Brain microvascular endothelial cell (primary cell): ENCODE data around the gene OR1N1.

ENCODE experiments used
- DNase-seq: peaks from one replicate; pipeline ENCODE4 v3.0.0-alpha.2; 2020
- H3K27ac ChIP-seq: fragments of 250-450 bp; sonication (Bioruptor Pico); 2 replicates; pipeline ENCODE4 v1.5.1; 2020; ENCODE audit warnings: mild to moderate bottlenecking, moderate library complexity
- H3K27me3 ChIP-seq: fragments of 250-450 bp; sonication (Bioruptor Pico); replicated peaks from 2 replicates; pipeline ENCODE4 v1.5.1; 2020; ENCODE audit warnings: mild to moderate bottlenecking
- H3K36me3 ChIP-seq: fragments of 250-450 bp; sonication (Bioruptor Pico); replicated peaks from 2 replicates; pipeline ENCODE4 v1.5.1; 2020; ENCODE audit warnings: mild to moderate bottlenecking
- H3K4me3 ChIP-seq: 2 replicates; pipeline ENCODE4 v1.5.1; 2011; ENCODE audit warnings: low read depth, mild to moderate bottlenecking, control low read depth, low read length, moderate library complexity
- in situ Hi-C: cut with HindIII; loops from 2 replicates; pipeline ENCODE4 v1.10.0; 2017; ENCODE audit warnings: low sequenced_read_pairs, low pct_ligation_motif_present
- TF ChIP-seq, protein P1 (sequence below): IDR thresholded peaks from 2 replicates; pipeline ENCODE4 v1.5.1; 2011; ENCODE audit warnings: low read depth, mild to moderate bottlenecking, moderate library complexity, low read length, control low read depth, inconsistent platforms; ENCODE audit errors: missing control alignments

The OR1N1 gene, protein sequence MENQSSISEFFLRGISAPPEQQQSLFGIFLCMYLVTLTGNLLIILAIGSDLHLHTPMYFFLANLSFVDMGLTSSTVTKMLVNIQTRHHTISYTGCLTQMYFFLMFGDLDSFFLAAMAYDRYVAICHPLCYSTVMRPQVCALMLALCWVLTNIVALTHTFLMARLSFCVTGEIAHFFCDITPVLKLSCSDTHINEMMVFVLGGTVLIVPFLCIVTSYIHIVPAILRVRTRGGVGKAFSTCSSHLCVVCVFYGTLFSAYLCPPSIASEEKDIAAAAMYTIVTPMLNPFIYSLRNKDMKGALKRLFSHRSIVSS

DNA sequence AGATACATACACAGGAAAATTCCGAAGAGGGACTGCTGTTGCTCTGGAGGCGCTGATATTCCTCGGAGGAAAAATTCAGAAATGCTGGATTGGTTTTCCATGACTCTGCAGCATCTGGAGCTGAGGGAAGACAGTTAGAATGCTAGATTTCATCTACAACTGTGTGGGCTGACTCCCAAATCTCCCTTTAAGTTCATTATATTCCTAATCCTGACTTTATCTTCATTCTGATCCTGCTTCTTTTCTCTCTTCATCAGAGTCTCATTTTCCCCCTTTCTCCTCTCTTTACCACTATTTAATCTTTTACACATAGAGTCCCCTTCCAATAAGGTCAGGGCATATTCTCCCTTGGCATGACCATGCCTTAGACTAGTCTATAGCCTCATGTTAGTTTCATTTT, at the start of gene OR1N1:
TSS of gene OR1N1 (minus strand) at position 101 of the 400 bp plus-strand sequence. CDS start at position 101, 0 bp downstream.
- Histone ChIP-seq H3K4me3 (no peak within 1 kb of the TSS), H3K27me3 (no peaks in the 10 kb centered on the region), H3K36me3 (no peaks in the 10 kb centered on the region), H3K27ac (no peak within 1 kb of the TSS)
- TF ChIP-seq, protein P1, sequence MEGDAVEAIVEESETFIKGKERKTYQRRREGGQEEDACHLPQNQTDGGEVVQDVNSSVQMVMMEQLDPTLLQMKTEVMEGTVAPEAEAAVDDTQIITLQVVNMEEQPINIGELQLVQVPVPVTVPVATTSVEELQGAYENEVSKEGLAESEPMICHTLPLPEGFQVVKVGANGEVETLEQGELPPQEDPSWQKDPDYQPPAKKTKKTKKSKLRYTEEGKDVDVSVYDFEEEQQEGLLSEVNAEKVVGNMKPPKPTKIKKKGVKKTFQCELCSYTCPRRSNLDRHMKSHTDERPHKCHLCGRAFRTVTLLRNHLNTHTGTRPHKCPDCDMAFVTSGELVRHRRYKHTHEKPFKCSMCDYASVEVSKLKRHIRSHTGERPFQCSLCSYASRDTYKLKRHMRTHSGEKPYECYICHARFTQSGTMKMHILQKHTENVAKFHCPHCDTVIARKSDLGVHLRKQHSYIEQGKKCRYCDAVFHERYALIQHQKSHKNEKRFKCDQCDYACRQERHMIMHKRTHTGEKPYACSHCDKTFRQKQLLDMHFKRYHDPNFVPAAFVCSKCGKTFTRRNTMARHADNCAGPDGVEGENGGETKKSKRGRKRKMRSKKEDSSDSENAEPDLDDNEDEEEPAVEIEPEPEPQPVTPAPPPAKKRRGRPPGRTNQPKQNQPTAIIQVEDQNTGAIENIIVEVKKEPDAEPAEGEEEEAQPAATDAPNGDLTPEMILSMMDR, result no peak
- DNase-seq, result no peak
- in situ Hi-C loops, result no loop called here

DNA sequence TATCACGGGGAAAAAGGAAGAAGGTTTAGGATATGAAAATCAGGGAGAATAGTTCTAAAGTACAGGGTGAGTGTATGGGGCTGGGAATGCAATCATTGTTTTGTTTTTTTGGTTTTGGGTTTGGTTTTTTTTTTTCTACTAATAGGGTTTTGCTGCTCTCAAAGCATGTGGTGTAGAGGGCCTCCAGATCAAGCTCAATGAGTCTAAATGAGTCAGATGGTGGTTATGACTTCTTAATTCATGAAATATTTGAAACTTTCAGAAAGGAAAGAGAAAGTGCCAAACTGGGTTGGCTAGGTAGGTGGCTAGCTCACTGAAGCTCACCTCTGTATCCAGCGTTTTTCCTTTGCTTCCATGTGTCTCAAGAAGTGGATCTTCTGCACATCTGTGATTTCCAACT, 45.4 kb upstream of the OR1N1 start:
- DNase-seq, result no peak
- Histone ChIP-seq H3K4me3 (no peak overlapping the region), H3K36me3 (no peaks in the 10 kb centered on the region), H3K27me3 (no peaks in the 10 kb centered on the region), H3K27ac (no peak overlapping the region)
- TF ChIP-seq, protein P1, result no peak
- in situ Hi-C loops, result no loop called here

DNA sequence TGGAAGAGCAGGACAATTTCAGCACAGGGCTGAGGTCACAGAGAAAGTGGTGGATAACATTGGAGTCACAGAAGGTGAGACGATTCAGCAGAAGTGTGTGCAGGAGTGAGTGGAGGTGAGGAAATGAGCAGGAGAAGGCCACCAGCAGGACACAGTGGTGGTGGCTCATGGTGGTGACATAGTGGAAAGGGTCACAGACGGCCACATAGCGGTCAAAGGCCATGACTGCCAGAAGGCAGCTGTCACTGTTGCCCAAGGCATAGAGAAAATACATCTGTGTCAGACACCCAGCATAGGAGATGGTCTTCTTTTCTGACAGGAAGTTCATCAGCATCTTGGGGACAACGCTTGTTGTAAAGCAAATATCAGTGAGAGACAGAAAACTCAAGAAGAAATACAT, 40.8 kb upstream of the OR1N1 start:
- H3K36me3 ChIP-seq, result no peaks in the 10 kb centered on the region
- no peak for DNase-seq
- in situ Hi-C loops, result no loop called here
- no peak overlapping the region for H3K4me3 ChIP-seq
- H3K27ac ChIP-seq, result no peak overlapping the region
- TF ChIP-seq, protein P1, result no peak
- H3K27me3 ChIP-seq, result no peaks in the 10 kb centered on the region

DNA sequence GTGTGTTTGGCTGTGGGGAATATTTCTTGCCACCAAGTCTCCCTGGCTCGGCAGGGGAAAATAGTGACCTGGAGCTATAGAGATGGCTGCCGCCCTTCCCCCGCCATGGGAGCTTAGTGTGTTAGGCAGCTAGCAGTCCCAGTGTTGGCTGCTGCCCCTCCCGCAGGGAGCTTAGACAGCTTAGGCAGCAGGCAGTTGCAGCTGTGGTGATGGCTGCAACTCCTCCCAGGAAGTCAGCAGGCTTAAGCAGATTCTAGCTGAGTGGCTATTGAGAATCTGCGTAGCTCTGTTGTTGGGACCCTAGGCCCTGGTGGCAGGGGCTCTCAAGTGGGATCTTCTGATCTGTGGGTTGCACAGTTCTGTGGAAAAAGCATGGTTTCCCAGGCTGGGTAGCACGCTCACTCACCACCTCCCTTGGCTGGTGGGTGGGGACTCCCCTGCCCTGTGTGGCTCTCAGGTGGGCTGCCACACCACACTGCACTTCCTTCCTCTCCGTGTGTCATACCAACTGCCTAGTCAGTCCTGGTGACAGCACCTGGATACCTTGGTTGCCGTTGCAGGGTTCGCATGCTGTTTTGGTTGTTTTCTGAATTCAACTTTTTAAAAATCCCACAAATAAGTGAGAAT, 35.2 kb upstream of the OR1N1 start:
- H3K27ac ChIP-seq, result no peak overlapping the region
- no peaks in the 10 kb centered on the region for H3K27me3 ChIP-seq
- no peak for DNase-seq
- TF ChIP-seq, protein P1, result no peak
- in situ Hi-C loops, result no loop called here
- no peaks in the 10 kb centered on the region for H3K36me3 ChIP-seq
- H3K4me3 ChIP-seq, result no peak overlapping the region

DNA sequence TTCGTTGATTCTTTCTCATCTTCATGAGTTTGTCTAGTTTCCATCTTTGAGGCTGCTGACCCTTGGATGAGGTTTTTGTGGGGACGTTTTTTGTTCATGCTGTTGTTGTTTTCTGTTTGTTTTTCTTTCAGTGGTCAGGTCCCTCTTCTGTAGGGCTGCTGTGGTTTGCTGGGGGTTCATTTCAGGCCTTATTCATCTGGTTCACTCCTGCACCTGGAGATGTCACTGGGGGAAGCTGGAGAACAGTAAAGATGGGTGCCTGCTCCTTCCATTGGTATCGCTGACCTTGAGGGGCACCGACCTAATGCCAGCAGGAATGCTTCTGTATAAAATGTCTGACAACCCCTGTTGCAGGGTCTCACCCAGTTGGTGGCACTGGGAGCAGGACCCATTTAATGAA, 34.4 kb upstream of the OR1N1 start:
- DNase-seq, result no peak
- TF ChIP-seq, protein P1, result no peak
- in situ Hi-C loops, result no loop called here
- no peak overlapping the region for H3K4me3 ChIP-seq
- no peak overlapping the region for H3K27ac ChIP-seq
- no peaks in the 10 kb centered on the region for H3K27me3 ChIP-seq
- H3K36me3 ChIP-seq, result no peaks in the 10 kb centered on the region
